ENCODE measurements around the gene PTPRN2.
"Not testable (repeated sequence)": the region's sequence is repeated elsewhere in the genome, so short reads cannot be mapped to it uniquely, and the experiment has no call there.

PTPRN2 gene

DNA sequence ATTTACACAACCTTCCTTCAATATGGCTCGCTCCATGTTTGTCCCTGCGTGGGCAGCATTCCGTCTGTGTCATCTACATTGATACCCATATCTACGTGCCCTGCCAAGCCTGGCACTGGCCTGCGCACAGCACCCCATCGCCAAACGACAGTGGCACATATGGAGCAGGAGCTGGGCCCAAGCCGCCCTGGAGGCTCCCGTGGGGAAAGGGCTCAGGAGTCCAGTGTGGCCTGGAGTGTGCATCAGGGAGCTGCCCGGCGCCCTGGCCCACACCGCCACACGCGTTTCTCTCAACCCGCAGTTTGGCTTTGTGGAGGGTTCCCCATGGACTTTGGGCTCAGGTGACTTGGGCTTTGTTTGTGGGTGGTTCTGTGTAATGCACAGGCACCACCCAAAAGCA is 273.2 kb downstream of the PTPRN2 start:
- DNase-seq, result no peak

DNA sequence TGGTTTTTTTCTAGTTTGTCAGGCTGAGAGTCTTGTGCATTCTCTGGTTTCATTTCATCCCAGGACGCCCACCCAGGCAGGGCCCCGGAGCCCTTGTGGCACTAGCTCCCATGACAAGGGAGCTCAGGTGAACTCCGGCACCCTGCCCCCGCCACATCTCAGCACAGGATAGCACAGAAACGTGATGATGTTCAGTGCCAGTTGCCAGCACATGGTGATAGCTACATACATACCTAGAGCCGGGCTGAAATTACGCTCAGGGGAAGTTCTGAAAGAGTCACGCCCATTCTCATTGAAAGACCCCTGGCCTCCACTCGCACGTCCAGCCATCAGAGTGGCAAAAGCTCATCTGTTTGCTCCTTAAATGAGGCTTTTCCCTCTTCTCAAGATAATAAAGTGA is 273.7 kb downstream of the PTPRN2 start:
- no peak for DNase-seq

DNA sequence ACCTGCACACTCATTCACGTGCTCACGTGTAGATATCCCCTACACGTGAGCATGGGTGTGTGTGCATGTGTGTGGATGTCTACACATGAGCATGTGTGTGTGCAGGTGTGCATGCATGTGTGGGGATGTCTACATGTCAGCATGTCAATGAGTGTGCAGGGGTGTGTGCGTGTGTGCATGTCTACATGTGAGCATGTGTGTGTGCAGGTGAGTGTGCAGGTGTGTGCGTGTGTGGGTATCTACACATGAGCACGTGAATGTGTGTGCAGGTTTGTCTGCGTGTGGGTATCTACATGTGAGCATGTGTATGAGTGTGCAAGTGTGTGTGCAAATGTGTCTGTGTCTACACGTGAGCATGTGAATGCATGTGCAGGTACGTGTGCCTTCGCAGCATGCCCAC is 274.8 kb downstream of the PTPRN2 start:
- DNase-seq, result no peak

DNA sequence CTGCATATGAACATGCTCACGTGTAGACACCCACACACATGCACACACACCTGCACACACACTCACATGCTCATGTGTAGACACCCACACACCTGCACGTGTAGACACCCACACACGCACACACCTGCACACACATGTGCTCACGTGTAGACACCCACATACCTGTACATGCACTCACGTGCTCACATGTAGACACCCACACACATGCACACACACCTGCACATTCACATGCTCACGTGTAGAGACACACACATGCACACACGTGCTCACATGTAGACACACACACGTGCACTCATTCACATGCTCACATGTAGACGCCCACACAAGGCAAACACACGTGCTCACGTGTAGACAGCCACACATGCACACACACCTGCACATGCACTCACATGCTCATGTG is 275.8 kb downstream of the PTPRN2 start:
- DNase-seq, result no peak

DNA sequence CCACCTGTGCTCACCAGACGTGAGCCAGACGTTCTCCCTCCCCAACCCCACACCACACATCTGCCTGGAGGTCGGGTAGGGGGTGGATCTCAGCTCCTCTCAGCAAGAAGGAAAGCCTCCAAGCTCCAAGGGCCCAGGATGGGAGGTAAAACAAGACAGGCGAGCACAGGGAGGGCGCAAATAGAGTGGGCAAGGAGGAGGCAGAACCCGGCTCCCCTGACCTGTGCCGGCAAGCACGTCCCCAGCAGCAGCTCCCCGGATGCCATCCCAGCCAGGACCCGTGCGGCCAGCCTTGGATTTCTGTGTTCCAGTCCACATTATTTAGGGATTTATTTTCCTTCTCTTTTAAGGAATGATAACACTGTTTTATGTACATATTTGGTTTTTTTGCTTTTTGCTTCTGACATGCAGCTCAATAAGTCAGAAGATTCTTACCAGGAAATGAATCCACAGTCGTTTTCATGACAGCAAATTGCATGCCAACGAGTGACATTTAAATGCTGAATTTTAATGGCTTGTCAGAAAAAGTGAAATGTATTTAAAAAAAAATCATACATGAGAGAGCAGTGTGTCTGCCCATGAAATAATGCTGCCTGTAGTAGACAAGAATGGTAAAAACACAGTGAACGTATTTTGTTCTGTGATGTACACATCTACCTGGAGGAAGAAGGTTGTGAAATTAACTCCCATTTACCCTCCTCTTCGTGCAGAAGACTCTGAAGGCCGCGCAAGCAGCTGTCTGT is 276.5 kb downstream of the PTPRN2 start:
- DNase-seq, result no peak

DNA sequence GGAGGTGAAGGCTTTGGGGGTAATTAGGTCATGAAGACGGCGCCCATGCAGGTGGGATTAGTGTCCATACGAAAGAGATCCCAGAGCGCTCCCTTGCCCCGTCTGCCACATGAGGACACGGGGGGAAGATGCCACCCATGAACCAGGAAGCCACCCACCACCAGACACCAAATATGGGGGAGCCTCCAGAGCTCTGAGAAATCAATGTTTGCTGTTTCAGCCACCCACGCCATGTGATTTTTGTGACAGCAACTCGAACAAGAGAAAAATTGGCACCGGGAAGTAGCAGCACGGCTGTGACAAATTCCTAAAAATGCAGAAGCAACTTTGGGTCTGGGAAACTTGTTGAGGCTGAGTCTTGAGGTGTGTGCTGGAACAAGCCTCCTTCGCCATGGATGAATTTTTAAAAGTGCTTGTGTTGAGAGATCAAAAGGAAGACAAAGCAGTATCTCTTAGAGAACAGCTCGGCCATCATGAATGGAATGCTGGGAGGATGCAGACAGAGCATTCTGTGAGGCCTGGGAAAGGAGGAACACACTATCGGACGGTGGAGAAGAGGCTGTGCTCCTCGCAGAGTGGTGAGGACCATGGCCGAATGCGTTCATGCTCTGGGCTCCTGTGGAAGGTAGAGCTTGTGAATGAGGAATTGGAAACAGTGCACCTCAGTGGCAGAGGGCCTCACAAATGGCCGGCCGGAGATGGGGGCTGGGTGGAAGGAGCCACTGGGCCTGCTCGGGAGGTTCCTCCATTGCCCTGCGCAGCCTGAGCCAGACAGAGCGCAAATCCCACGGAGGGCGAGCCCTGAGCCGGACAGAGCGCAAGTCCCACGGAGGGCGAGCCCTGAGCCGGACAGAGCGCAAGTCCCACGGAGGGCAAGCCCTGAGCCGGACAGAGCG is 277.5 kb downstream of the PTPRN2 start:
- DNase-seq, result no peak

DNA sequence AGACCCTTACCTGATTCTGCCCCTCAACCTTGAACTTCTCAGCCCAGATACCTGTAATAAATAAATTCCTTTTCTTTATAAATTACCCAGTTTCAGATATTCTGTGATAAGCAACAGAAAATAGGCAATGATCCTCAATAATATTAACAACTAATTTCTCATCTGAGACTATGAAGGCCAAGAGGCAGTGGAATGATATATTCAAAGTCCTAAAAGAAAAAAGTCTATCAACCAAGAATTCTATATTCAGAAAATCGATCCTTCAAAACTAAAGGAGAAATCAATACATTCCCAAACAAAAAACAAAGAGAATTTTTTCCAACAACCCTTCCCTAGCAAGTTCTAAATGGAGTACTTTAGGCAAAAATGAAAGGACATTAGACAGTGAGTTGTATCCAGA is 279.6 kb downstream of the PTPRN2 start:
- no peak for DNase-seq

DNA sequence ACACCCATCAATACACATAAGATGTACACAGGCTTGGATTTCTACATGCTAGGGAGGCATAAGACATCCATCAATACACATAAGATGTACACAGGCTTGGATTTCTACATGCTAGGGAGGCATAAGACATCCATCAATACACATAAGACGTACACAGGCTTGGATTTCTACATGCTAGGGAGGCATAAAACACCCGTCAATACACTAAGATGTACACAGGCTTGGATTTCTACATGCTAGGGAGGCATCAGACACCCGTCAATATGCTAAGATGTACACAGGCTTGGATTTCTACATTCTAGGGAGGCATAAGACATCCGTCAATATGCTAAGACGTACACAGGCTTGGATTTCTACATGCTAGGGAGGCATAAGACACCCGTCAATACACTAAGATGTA is 283.6 kb downstream of the PTPRN2 start:
- DNase-seq, result not testable (repeated sequence)

DNA sequence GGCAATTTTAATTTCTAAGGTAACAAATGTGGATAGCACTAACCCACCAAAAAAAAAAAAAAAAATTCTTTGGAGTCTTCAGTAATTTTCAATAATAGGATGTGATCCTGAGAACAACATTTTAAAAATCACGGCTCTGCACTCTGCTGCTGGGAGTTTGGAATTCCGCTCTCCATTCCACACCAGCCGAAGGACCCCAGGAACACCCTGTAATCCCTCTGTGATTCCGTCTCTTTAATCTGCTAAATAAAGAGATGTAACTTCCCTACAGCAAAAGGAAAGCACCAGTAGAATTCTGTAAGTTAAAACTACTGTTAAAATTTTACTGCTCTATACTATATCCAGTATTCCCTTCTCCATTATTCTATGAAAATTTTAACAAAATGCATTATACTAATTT is 284.5 kb downstream of the PTPRN2 start:
- no peak for DNase-seq

DNA sequence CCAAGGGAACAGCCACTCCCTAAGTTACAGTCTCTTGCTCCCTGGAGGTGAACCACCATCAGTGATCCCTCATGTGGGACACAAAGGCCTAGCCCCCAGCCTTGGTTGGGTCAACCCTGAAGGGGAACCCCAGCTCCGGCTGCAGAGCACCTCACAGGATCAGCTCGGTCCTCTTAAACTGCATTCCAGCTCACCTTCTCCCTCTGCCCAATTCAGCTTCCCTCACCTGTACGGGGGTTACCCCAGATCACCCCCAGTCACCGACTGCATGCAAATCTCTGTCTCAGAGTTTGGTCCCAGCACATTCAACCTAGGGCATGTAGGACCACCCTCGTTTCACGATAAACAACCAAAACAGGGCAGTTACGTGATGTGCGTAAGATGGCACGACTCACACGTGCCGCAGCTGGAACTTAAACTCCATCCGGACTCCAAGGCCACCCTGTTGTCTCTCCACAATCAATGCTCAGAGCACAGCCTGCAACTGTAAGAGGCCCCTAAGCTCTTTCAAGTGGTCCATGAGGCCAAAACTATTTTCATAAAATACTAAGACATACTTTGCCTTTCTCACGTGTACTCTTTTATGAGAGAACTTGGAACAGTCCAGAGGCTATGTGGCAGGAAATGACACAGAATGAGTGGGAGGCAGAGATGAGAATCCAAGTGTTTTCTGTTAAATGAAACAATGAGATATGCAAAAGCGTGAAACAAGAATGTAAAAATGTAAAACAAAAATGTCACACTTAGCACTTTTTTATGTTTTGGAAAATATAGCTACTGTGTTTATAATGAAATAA is 285.2 kb downstream of the PTPRN2 start:
- no peak for DNase-seq

DNA sequence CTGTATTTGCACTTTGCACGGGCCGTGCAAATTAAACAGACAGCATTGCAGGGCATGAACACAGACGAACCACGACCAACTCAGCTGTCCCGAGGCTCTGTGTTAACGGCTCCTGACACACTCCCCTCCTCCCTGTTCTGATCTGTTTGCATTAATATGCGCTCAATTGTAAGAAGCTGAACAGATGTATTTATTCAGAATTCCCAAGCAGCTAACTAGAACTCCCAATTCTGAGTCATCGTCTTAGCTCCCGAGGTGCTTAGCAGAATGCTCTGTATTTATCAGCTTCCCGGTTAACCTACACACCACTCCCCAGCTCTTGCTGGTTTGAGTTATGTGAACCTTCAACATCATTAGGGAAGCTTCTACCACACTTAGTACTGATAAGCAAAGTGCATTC is 286.4 kb downstream of the PTPRN2 start:
- DNase-seq, result no peak

DNA sequence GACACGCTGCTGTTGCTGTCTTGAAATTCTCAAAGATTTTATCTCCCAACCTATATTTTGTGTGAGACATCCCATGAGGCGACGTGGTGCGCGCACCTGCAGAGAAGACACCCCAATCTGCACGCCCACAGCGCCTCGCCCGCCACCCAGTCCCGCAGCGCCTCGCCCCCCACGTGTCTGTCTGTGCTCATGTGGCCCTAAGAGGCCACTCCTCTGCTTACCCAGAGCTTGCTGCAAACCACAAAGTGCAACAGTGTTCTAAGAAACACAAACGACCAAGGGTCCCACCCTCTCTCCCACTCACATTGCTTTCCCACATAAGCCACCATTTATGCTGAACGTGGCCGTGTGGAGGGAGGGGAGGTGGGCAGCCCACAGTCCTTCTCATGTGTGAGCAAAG is 287.2 kb downstream of the PTPRN2 start:
- no peak for DNase-seq

DNA sequence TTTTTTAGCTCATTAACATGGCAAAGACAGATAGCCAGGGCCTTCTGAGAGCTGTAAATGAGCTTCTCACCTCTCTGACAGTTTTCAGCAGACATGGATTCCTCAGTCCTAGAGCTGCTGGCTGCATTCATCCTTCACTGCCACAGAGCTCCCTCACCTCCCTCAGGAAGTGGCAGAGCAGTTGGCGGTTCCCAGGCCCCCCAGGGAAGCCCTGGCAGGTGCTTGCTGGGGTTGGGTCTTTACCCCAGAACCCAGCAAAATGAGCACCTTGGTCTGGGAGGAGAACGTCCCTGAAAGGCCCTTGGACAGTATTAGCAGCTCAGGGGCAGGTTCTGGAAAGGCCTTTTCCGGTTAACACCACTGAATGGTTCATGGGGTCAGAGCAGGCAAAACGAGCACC is 288.0 kb downstream of the PTPRN2 start:
- no peak for DNase-seq

DNA sequence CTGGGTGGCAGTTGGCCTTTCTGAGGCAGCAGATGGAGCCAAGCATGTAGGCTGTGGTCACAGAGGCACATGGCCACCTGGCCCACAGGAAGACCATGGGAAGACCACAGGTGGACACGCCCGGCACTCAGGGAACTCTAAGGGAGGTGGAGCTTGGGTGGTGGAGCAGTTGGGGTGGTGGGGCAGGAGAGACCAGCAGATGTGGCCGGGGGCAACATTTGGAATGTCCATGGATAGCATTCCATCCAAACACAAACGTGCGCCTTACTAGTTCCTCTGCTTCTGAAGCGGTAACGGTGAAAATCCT is 290.9 kb downstream of the PTPRN2 start:
- no peak for DNase-seq

DNA sequence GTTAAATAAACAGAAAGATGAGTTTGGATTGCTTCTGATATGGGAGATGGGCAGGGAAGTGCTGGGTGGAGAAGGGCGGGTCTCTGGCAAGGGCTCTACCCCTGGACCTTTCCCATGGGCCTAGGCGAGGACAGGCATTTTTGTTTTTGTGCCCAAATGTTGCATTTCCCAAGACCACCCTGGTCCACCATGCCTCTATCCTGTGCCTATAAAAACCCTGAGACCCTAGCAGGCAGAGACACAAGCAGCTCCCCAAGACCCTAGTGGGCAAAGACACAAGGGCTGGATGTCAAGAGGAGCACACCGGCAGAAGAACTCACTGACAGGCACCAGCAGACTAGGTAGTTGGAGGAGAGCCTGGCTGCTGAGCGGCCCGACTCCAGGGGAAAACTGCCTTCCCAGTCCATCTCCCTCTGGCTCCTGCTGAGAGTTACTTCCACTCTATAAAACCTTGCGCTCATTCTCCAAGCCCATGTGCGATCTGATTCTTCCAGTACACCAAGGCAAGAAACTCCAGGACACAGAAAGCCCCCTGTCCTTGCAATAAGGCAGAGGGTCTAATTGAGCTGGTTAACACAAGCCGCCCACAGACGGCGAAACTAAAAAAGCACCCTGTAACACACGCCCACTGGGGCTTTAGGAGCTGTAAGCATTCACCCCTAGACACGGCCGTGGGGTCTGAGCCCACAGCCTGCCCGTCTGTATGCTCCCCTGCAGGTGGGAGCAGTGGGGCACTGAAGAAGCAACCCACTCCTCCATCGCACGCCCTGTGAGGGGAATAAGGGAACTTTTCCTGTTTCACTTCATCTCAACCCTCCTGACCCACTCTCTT is 291.4 kb downstream of the PTPRN2 start:
- no peak for DNase-seq

DNA sequence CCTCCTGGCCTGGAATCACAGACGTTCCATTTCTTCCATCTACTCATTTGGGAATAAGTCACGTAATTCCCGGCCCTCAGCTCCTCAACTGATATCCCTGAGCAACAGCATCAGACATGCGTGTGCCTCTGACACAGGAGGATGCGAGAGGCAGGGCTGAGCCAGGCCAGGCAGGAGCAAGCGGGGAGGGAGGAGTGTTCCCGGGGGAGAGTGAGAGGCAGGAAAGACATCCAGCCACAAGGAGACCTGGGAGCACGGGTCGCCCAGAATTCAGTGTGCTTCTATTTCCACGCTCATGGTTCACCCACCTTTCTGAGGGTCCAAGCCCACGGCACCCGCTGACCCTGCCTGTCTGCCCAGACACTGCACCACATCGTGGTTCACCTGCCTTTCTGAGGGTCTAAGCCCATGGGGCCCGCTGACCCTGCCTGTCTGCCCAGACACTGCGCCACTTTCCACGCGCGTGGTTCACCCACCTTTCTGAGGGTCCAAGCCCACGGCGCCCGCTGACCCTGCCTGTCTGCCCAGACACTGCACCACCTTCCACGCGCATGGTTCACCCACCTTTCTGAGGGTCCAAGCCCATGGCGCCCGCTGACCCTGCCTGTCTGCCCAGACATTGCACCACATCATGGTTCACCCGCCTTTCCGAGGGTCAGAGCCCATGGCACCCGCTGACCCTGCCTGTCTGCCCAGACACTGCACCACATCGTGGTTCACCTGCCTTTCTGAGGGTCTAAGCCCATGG is 293.0 kb downstream of the PTPRN2 start:
- not testable (repeated sequence) for DNase-seq

DNA sequence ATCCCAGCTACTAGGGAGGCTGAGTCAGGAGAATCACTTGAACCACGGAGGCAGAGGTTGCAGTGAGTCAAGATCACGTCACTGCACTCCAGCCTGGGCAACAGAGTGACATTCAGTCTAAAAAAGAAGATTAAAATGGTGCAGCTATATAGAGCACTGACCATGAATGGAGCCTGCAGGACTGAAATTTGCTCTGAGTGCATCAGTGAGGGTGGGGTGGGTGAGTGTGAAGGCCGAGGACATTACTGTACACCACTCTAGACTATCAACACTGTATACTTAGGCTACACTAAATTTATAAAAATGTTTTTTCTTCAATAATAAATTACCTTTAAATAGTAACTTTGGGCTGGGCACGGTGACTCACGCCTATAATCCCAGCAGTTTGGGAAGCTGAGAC is 294.7 kb downstream of the PTPRN2 start:
- no peak for DNase-seq

DNA sequence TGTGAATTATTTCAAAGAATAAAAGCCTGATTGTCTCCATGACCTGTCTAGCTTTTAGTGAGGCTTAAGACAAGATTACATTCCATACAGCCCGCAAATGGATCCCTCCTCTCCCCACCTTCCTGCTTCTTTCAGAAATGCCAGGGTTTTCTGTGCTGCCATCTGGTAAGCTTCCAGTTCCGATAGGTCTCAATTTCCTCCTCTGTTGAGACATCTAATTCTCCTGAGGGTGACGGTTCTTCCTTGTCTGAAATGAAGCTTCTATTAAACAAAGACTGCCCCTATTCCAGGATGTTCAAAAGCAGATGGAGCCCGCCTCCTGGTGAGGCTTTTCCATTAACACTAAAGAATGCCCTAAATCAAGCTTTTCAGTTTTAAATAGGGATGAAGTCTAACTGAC is 295.6 kb downstream of the PTPRN2 start:
- no peak for DNase-seq

DNA sequence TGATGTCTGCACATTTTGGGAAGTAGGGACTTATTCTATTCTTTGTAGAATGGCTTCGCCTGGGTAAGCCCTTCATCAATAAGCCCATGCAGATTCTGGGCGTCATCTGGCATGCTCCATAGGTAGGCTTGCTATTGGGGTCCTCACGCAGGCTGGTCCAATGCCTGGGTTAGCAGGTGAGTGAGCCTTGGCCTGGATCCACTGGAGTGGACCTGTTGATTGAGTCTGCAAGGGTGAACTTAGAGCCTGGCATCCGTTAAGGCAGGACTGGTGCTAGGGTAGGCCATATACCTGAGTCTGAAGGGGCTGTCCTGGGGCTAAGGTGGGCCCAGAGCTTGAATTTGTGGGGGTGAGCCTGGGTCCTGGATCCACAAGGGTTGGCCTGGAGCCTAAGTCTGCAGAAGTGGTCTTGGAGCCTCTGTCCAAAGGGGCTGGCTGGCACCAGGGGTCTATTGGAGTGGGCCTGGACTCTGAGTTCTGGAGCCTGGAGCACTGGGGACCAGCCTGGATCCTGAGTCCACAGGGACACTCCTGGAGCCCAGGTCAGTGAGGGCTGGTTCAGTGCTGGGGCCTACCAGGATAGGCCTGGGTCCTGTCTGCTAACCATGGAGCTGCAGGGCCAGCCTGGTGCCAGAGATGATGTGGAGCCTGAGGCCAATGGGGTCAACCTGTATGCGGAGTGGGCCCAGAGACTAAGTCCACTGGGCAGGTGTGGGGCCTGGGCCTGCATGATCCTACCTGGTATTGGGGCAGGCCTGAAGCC is 297.7 kb downstream of the PTPRN2 start:
- no peak for DNase-seq

DNA sequence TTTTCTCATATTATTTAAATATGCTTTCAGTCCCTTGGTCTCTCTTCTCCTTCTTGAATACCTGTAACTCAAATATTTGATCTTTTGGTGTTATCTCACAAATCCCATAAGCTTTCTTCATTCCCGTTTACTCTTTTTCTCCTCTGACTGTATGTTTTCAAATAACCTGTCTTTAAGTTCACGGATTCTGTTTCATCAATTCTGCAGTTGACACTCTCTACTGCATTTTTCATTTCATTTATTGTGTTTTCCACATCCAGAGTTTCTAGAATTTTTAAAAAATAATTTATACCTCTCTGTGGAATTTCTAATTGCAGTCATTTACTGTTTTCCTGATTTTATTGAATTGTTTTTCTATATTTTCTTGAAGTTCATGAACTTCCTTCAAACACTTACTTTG is 298.4 kb downstream of the PTPRN2 start:
- no peak for DNase-seq

DNA sequence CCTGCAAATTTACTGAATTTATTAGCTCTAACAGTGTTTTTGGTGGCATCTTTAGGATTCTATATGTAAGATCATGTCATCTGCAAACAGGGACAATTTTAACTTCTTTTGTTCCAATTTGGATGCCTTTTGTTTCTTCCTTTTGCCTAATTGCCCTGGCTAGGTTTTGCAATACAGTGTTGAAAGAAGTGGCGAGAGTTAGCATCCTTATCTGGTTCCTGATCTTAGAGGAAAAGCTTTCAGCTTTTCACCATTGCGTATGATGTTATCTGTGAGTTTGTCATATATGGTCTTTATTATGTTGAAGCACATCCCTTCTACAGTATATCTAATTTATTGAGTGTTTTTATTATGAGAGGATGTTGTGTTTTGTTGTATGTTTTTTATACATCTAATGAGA is 301.4 kb downstream of the PTPRN2 start:
- no peak for DNase-seq
